HG02973 (cell line): ENCODE data around the gene XXYLT1.
"Not testable (repeated sequence)": the region's sequence is repeated elsewhere in the genome, so short reads cannot be mapped to it uniquely, and the experiment has no call there.

Experiments
- ATAC-seq: cut with Tn5 transposase; IDR thresholded peaks from one replicate; pipeline ENCODE4 v1.9.1; 2021; ENCODE audit warnings: moderate library complexity; ENCODE audit not compliant: unreplicated experiment

Gene XXYLT1

DNA sequence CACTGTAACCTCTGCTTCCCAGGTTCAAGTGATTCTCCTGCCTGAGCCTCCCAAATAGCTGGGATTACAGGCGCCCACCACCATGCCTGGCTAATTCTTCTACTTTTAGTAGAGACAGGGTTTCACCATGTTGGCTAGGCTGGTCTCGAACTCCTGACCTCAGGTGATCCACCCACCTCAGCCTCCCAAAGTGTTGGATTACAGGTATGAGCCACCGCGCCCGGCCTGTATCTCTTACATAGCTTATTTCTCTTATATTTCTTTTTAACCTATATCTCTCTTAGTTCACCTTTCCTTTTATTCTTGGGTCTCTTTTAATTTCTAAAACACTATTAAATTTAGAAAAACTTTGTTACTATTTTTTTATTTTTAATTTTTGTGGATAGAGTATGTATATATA lies 42.1 kb downstream of the XXYLT1 start:
- not testable (repeated sequence) for ATAC-seq

GRCh38 chr3:195227871-195228270 lies 43.1 kb downstream of the XXYLT1 start:
- ATAC-seq, result no peak

DNA sequence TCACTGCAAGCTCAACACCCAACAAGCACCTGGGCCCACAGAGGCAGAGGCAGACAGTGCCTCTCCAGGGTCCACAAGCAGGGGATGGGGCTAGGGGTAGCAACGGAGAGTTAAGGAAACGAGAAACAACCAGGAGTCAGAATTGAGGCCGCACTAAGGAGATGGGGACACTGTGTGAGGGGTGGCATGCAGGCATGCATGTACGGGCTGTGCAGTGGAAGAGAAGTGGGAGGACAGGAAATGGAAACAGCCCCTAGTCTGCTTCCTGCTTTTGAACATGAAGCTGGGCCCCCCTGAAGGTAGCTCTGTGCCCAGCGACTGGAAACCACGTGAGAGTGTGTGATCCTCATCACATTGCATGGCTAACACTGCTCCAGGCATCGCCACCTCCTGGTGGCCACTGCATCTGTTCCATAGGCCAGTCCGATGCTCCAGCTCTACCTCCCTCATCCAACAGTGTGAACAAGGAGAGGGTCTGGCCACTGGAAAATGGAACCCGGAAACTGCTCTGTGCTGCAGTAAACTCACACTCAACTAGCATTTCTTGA lies 44.0 kb downstream of the XXYLT1 start:
- no peak for ATAC-seq

GRCh38 chr3:195226445-195226844 lies 44.5 kb downstream of the XXYLT1 start:
- no peak for ATAC-seq

DNA sequence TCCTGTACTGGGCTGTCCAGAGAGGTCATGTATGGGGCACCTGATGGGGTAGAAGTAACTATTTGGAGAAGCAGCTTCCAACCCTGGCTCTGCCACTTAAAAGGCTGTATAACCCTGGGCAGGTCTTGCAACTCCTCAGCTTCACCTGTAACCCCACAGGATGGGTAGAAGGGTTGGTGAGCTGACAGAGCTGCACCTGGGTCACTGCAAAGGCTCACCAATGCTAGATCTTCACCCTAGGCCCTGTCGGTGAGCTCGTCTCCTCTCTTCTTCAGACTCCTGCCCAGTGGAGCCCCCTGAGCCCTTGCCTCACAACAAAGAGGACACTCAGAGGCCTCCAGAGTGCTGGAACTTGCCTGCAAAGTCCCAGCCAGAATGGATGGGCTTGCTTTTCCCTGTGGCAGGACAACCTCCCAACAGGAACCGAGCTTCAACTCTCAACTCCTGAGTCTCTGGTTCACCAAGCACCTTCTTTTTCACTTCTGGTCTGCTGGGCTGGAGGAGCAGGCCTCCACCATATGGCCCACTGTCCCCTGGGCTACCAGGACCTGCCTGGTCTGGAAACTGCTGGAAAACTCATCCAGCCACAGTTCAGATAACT lies 45.9 kb downstream of the XXYLT1 start:
- no peak for ATAC-seq

DNA sequence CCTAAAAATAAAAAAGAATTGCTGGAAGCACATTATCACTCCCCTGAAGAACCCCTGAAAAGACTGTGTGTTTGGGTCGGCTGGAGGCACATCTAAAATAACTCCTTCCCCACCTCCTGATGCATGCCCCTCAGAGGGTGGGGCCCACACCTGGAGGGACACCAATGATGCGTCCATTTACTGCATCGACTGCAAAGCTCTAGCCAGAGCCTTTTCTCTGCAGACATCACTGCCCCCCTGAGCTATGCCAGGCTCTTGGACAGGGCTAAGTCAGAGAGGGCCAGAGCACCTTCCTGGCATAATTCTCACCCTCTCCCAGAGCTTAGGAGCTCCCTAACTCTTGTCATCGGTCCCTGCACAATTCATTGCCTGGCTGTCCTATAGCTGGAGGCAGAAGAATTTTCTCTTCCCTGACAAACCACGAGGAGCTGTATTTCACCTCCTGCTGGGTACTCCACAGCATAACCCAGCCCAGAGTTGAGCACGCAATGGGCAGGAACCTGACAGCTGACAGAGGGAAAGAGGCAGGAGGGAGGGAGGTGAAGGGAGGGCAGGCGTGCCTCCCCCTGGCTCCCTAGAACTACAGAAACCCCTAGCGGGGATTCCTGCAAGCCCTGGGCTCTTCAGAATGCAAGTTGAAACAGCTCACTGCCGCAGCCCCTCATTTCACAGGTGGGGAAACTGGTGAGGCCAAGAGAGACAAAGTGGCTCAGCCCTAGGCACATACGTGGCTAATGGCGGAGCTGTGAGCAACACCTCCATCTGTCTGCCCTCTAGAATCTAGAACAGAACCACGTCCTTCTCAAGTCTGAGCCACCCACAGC lies 46.6 kb downstream of the XXYLT1 start:
- no peak for ATAC-seq

DNA sequence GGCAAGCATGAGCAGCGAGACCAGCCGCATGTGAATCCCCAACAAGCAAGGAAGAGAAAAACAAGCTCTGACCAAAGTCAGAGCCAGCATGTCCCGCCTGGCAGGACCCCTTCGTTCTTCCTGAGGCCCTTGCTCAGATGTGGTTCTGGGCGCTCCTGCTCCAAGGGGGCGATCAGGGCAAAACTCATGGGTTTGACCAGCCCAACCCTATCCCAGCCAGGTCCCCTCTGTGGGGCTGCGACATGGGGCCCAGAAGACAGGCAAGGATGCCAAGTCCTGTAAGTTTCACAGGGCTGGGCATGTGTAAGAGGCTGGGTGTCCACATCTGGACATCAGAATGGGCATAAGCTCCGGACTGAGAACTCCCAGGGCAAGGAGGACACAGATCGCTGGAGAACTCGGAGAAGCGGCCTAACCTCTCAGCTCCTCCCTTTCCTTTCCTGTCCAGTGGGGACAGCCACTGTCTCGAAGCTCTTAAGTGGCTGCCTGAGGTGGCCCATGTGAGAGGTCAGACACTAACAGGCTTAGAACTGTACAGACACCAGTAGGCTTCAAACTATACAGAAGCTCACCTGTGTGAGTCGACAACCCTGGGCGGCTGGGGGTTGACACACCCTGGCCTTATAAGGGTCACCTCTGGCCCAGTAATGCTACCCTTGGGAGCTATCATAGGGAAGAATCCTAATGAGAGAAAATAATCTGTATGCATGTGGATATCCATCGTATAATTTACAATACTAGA lies 48.9 kb downstream of the XXYLT1 start:
- no peak for ATAC-seq

DNA sequence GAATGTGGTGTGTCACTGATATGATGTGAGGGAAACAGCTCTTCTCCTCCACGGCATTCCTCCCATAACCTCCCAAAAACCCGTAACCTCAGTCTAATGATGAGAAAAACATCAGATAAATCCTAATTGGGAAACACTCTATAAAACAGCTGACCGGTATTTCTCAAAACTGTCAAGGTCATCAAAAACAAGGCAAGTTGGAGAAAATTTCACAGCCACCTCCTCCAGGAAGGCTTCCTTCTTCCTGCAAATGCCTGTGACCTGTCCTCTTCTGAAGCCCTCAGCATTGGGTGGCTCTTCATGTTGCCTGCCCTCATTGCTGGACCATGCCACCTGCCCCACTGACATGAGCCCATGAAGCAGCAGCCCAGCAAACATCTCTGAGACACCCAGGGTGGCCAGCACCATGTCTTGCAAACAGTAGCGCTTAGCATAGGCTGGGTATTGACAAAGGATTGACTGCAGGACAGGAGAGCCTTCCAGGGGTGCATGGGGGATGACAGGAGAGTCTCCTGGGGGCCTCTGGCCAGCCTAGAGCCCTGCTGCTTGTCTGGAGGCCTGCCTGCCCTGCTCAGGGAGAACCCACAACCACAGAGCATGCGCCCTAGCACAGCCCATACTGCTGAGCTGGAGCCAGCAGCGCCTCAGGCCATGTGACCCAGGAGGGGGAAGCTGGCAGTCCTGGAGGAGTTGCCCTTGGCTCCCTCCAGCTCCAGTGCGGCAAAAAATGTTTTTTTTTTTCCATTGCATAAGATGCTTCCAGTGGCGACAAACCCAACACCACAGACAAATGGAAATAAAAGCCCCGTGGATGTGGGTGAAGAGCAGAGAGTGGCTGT lies 49.7 kb downstream of the XXYLT1 start:
- ATAC-seq, result no peak

DNA sequence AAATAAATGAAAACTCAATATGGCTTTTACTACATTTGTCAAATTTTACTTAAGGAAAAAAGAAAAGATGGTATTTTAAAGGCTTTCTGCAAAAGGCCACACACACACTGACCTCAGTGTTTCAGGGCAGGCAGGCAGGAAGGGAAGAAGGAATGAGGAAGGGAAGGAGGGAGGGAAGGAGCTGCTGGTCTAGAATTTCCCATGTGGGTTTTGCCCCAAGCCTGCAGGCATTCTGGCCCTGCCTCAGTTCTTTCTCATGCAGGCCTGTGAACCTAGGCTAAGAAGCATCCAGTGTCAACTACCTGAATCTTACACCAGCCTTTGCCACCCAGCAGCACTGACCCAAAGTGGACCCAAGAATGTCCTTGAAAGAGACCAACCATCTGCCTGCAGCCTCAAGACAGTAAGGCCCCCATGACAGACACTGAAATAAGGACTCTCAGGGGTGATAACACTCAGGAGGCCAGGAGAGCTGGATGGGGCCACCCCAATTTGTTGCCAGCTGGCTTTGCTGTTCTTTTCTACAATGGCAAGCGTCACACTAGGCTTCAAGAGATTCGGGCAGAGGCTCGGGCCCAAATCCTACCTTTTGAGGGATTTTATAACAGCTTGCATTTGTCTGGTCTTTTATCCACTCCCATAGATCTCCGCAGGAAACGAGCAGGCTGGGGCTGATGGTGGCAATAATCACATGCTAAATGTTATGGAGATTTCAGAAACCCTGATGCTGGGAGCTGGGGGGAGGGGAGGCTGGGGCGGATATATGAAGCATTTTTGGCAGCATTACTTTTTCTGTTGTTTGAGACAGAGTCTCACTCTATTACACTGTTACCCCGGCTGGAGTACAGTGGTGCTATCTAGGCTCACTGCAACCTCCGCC lies 51.4 kb downstream of the XXYLT1 start:
- no peak for ATAC-seq

DNA sequence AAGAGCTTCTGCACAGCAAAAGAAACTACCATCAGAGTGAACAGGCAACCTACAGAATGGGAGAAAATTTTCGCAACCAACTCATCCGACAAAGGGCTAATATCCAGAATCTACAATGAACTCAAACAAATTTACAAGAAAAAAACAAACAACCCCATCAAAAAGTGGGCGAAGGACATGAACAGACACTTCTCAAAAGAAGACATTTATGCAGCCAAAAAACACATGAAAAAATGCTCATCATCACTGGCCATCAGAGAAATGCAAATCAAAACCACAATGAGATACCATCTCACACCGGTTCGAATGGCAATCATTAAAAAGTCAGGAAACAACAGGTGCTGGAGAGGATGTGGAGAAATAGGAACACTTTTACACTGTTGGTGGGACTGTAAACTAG lies 52.6 kb downstream of the XXYLT1 start:
- not testable (repeated sequence) for ATAC-seq

GRCh38 chr3:195215576-195215975 lies 55.4 kb downstream of the XXYLT1 start:
- not testable (repeated sequence) for ATAC-seq

GRCh38 chr3:195214381-195214780 lies 56.6 kb downstream of the XXYLT1 start:
- ATAC-seq, result no peak

- ATAC-seq, result no peak
Measured at GRCh38 chr3:195213639-195214315, 57.2 kb downstream of the XXYLT1 start.

- ATAC-seq, result no peak
Measured at GRCh38 chr3:195212749-195213375, 58.1 kb downstream of the XXYLT1 start.

DNA sequence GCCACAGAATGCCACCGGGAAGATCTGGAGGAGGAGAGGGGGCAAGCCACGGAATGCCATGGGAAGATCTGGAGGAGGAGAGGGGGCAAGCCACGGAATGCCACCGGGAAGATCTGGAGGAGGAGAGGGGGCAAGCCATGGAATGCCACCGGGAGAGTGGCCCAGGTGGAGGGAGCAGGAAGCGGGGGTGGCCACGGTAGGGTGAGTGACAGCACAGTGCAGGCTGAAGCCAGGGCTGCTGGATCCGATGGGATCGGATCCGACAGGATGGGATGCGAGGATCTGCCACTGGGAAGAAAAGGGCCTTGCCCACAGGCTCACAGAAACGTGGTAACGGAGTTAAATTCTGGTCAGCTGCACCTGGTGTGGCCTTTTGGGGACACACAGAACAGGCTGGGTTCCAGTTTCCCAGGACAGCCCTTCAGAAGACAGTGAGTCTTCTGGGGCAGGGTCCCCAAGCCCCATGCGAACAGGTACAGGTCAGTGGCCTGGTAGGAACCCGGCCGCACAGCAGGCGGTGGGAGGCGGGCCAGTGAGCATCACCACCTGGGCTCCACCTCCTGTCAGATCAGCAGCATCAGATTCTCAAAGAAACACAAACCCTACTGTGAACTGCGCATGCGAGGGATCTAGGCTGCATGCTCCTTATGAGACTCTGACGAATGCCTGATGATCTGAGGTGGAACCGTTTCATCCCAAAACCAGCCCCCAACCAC lies 58.8 kb downstream of the XXYLT1 start:
- no peak for ATAC-seq

DNA sequence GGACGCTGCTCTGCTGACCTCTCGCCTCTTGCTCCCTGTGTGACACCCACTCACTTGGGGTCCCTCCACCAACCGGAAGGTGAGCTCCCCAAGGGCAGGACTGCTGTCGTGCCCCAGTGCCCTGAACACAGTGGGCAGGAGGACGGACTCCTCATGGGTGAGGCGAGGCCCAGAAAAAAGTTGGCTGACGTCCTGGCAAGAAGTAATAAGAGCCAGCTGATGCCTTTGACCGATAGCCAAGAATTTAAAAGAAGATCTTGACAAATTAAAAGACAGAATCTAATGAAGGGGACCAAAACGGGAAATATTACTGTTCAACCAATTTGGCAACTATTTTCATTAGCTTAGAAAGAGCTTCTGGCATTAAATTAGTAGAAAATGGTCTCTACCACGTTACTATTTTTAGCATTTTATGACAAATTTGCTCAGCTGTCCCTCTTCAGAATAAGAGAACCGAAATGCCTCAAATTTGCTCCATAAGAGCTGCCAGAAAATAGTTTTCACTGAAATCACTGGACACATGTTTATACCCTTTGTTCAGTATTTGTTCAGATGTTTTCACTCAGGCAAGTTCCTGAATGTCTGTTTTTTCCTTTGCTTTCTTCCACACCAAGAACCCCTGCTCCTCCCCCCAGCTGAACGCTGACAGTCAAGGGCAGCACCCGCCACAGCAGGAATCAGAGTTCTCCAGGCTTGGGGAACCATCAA lies 60.5 kb downstream of the XXYLT1 start:
- ATAC-seq, result no peak

DNA sequence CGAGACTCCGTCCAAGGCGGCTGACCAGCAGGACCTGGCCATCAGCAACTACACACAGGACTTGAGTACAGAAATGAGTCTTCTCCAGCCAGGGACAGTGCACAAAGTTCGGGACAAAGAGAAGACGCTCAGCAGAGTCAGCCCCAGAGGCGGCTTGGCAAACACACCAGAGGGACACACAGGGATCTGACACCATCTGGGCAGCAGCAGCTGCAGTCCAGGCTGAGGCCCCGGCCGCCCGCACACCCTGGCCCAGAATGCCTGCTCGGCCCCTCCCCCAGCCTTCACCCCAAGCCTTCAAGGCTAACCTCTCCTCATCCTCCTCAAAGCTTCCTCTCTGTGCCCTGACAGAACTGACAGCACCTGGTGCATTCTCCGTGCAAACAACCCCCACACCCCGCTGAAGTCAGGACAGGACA lies 61.1 kb downstream of the XXYLT1 start:
- ATAC-seq, result no peak
